Pons (tissue), 1 donor: Measurements from ENCODE around the gene KIDINS220.

Experiments used
- DNase-seq: peaks from one replicate; pipeline ENCODE4 v3.0.0-alpha.2; 2016; ENCODE audit warnings: low spot score

KIDINS220 gene

GRCh38 chr2:8836971-8837794, at the start of gene KIDINS220:
TSS of gene KIDINS220 (minus strand) at chr2:8837613. CDS start at chr2:8827093, 10,520 bp downstream.
- DNase-seq, result peak; percentile 88

GRCh38 chr2:8886876-8887275, 49.5 kb upstream of the KIDINS220 start:
- DNase-seq, result no peak

DNA sequence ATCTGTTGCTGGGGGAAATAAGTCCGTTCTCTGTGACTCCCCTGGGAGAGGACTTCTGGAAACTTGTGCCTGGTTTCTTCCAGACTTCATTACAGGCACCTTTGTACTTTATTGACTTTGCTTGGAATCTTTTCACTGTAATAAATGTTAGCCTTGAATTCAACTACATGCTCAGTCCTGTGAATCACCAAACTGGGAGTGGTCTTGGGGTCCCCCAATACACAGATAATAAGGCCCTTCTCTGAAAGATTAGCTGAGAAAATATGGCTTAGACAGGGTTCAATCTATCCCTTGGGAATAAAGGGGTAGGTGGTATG, 48.7 kb upstream of the KIDINS220 start:
- no peak for DNase-seq

DNA sequence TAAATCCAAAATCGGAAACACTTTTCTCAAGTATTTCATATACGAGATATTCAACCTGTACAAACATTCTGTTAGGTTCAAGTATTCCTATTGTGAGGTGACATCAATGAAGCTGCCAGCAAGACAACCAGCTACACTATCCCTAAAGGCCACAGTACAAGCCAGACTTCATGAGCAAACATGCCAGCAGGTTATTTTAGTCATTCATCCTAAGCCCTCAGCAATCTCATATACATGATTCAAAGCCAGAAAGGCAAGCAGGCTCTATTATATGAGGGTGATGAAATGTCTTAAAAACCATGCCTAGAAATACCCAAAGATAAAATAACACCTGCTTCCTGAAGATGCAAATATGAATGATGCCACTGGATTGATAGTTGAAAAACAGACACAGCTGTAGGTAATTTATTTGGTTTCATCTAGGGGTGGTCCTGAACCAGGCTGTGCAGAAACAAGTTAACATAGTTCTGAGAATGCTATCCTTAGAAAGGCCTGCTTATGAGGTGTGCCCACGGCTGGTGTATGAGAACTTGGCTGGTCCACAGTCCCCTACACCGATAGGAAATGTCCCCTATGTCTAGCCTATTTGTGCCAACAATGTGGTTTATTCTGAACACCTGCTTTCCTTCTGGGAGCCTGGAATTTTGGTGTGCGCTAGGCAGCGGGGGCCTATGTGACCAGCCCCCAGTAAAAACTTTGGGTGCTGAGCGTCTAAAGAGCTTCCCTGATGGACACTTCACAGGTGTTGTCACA, 48.2 kb upstream of the KIDINS220 start:
- no peak for DNase-seq

GRCh38 chr2:8884812-8885211, 47.4 kb upstream of the KIDINS220 start:
- DNase-seq, result no peak

- DNase-seq, result peak; percentile 25
Observed at GRCh38 chr2:8882094-8882493, 44.7 kb upstream of the KIDINS220 start.

DNA sequence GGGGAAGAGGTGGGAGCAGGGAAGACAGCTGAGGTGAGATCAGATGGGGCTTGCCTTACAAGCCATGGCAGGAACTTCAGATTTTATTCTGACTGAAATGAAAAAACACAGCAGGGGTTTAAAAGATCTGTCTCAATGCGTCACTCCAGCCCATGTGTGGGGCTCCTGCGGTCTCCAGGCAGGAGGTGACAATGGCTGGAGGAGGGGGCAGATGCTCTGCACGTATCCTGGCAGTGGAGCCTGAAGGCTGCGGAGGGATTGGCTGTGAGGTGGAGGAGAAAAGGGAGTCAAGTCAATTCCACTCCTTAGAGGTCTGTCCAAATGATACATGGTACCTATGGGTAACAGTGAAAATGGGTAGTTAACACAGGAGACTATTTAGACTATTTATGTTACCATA, 40.5 kb upstream of the KIDINS220 start:
- DNase-seq, result no peak

DNA sequence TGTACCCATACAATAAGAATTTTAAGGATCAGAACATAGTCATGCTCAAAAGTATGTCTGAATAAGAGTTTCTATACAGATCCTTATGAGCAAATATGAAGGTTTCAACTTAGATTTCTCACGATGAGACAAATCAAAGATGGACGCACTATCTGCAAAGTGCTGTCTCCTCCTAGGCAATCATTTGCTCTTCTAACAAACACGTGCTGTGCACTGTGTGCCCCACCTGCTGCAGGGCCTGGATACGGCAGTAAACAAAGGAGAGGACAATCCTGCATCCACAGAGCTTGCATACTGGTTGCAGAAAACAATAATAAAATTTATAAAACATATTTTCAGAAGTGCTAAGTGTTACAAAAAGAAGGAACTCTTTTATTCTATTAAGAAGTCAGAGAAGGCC, 39.9 kb upstream of the KIDINS220 start:
- DNase-seq, result no peak

DNA sequence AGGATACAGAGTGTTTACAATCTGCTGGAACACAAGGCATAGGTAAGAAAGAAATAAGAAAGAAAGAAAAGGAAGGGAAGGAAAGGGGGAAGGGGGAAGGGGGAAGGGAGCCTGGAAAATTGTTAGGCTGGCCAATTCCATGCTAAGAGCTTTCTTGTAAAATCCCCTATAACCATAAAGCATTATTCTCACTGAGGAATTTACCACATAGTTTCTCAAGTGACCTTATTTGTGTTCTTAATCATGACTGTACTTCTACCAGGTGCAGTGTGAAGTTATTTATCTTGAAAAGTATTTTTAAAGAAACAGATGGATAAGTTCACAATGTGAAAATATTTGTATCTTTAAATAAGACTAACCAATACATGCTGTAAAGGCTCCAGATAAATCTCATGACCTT, 39.2 kb upstream of the KIDINS220 start:
- DNase-seq, result no peak

DNA sequence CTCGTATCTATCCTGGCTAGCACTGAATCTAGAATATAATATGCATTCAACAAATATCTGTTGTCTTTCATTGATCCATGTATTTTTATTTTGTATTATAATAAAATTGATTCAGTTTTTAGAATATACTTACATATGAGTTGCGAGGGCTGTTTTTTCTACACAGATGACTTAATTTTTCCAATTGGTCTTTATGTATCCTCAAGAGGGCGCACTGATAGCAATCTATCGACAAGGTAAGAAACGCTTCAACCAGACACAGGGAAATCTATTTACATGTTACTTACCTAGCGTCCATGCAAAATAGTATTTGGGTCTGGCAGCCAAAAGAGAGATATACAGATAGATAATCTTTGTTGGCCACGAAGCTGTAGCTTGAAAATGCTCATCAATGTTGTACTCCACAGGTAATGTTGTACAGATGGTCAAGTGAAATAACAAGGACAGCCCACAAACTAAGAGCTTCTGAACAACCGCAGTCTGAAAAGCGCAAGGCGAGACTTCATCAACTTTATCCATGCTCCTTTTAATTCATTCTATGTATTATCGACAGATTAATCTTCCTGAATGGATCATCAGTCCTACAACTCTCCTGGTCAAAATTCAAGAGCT, 35.5 kb upstream of the KIDINS220 start:
- DNase-seq, result peak; percentile 79

- no peak for DNase-seq
Observed at GRCh38 chr2:8870441-8870840, 33.0 kb upstream of the KIDINS220 start.

DNA sequence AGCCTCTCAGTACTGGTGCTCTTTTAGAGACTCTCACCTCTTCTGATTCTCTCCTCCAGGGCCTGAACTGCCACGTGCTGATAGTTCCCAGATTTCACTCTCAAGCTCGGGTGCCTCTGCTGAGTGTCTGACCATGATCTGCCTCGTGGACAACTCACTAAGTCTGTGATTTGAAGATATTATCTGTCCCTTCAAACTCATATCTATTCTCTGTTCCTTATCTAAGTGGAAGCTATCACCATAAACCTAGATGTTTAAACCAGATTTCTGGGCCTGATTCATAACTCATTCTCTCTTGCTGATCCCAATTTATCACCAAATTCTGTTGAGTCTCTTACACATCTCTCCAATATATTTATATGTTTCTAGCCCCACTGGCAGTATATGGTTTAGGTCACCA, 29.9 kb upstream of the KIDINS220 start:
- DNase-seq, result no peak

DNA sequence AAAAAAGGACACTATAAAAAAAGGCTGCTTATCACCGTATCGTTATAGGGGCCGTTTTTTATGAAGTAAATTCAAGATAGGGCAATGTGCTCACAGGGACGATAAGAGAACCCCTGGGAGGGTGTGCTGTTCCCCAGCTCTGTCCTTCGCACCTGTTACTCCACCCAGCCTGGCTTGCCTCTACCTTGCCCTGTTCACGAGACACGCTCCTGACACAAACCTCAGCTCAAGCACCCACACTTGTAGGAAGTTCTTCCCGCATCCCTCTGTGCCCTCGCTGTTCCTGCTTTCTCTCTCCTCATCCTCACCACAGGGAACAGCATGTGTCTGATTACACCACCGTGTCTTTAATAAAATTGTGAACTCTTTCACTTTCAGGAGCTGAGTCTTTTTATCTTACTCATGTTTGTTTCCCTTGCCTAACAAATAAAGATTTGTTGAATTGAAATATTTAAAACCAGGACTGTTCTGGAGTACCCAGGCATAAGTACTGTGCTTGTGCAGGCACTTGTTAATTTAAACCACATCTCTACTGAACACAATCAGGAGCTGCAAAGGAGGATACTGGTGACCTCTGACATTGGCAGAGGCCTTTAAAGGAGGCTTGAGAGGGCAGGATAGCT, 26.0 kb upstream of the KIDINS220 start:
- DNase-seq, result no peak

- DNase-seq, result no peak
Observed at GRCh38 chr2:8862230-8862629, 24.8 kb upstream of the KIDINS220 start.

- DNase-seq, result no peak
Observed at GRCh38 chr2:8861797-8862196, 24.4 kb upstream of the KIDINS220 start.

DNA sequence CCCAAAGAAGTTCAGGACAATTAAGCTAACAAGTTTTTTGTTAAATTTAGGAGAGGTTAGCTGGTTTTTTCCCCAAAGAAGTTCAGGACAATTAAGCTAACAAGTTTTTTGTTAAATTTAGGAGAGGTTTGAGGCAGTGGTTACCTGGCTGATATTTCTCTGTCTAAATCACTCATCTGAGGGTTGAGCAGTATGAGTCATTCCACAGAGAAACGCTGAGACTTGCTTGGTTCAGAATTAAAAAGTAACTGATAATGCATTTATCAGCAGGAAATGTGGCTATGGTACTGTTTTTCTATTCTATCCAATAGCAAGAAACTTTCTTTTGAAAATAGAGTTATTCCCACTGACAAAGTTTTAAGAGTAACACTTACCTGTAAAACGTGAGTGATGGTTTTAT, 22.8 kb upstream of the KIDINS220 start:
- no peak for DNase-seq

DNA sequence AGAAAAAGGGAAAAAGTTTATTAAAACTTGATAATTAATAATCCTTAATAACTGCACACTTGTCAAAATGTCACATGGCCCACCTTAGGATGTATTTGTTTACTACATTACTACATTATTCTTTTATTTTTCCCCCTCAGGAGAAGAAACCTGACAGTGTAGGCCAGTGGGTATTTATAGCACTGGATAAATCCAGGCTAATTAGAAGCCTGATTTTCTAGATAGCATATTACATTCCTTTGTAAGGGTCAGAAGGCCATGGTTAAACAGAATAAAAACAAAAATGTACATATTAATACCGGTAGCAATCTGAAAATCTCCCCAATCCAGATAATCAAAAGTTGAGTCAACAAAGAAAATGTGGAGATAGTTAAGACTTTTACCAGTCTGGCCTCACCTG, 21.5 kb upstream of the KIDINS220 start:
- no peak for DNase-seq

GRCh38 chr2:8858264-8858663, 20.9 kb upstream of the KIDINS220 start:
- no peak for DNase-seq

DNA sequence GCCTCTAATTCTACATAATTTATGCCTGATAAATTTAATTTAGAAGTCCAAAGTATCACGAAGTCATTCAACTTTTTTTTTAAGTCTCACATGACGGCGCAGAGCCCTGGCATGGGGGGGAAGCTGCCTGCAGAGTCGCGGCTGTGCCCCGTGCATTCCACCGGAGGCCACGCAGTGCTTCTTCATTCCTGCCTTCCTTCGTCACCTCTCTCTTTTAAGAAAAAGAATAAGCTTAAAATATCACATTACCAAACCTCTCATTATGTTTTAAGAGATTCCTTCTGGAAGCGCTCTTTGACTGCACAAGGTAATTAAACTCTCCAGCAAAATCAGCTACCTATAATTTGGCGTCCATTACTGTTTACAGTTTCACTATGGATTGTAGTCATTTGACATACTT, 20.3 kb upstream of the KIDINS220 start:
- no peak for DNase-seq

DNA sequence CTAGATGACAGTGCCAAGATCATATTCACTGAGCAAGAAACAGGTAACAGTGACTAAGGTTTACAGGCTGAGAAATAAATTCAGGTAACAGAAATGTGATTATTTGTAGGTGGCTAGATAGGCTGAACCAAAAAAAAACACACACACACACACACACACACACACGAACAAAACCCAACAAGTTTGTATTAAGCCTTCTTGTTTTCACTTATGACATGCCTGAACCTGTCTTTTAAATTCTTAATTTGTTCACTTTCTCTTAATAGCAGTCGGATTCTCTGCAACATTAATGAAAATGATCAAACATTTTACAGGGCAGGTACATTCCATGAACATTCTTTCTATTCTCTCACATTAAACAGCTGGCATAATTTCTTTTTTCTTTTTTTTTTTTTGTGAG, 18.8 kb upstream of the KIDINS220 start:
- DNase-seq, result no peak

DNA sequence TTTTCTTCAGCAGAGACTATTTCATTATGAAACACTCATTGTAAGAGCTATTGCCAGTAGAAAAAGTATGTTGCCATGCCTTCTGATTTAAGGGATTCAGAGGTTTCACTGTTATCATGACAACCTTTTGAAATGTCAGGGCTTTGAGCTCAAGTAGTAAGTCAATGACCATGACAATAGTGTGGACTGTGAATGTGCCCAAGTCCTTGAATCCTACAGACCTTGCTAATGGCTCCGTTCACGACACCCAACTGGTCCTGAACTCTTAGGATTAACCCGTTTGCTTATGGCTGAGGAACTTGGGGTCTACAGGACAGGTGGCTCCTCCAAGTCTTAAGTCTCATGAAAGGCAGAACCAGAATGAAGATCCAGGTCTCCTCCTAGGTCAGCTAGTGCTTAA, 17.6 kb upstream of the KIDINS220 start:
- DNase-seq, result no peak

DNA sequence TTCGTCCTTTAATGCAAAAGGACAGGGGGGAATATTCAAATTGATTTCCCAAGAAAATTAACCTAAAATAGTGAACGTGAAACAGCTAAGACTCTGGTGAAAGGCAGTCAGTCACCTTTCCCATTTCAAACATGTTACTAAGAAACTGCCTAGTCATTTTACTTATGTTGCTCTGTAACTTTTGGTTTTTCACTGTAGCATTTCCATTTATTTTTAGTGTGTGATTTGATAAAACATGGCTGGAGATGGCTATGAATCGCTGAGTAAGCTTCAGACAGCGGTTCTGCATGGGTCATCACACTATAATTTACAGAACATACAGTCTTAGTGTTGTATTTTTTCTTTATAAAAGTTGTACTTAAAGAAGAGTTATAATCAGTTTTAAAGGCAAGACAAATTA, 16.0 kb upstream of the KIDINS220 start:
- DNase-seq, result no peak
